CD14-positive monocyte (primary cell): Measurements from ENCODE around the gene SCRN1. TPM values are rescaled to one million over a fixed set of nuclear protein-coding genes. Genes with fewer than 3 reads are reported as not detected.

ENCODE experiments used
- DNase-seq, 3 donors: peaks; one replicate each; pipeline ENCODE4 v3.0.0-alpha.2; 2011 to 2022
- H2AFZ ChIP-seq: 2 replicates; pipeline ENCODE4 v1.6.0; 2012; ENCODE audit warnings: mild to moderate bottlenecking, low read depth, low read length, inconsistent platforms; ENCODE audit not compliant: insufficient read depth, poor library complexity, severe bottlenecking
- H3K27ac ChIP-seq, 2 donors: 1 replicate in 1 of 2; 2 replicates in 1 of 2; pipeline ENCODE4 v1.5.1; 2012 to 2013; ENCODE audit warnings: low read length in 2 of 2, control low read depth in 1 of 2, inconsistent platforms in 1 of 2, low read depth in 1 of 2, mild to moderate bottlenecking in 1 of 2
- H3K27me3 ChIP-seq, 2 donors: one replicate each; pipeline versions ENCODE4 v1.6.0 to v1.6.1; 2011 to 2013; ENCODE audit warnings: low read length in 2 of 2; ENCODE audit not compliant: control insufficient read depth in 2 of 2, insufficient read depth in 2 of 2
- H3K36me3 ChIP-seq, 2 donors: replicated peaks in 1 of 2; 1 replicate in 1 of 2; 2 replicates in 1 of 2; pipeline versions ENCODE4 v1.5.1 to v1.6.1; 2012 to 2013; ENCODE audit warnings: low read length in 2 of 2, control low read depth in 1 of 2, inconsistent platforms in 1 of 2, mild to moderate bottlenecking in 1 of 2; ENCODE audit not compliant: insufficient read depth in 2 of 2, control insufficient read depth in 1 of 2
- H3K4me1 ChIP-seq, 2 donors: 1 replicate in 1 of 2; 2 replicates in 1 of 2; pipeline versions ENCODE4 v1.5.1 to v1.6.1; 2012 to 2013; ENCODE audit warnings: low read length in 2 of 2, control low read depth in 1 of 2, inconsistent platforms in 1 of 2, mild to moderate bottlenecking in 1 of 2, moderate library complexity in 1 of 2; ENCODE audit not compliant: insufficient read depth in 2 of 2, control insufficient read depth in 1 of 2
- H3K4me2 ChIP-seq: replicated peaks from 2 replicates; pipeline ENCODE3; 2012; ENCODE audit warnings: low read length, moderate library complexity, mild to moderate bottlenecking; ENCODE audit not compliant: poor library complexity, severe bottlenecking; ENCODE audit errors: extremely low read depth
- H3K4me3 ChIP-seq, 3 experiments: fragments of 200-600 bp in 1 of 3; sonication (generic) in 1 of 3; replicated peaks in 1 of 3; 1 replicate in 2 of 3; 2 replicates in 1 of 3; pipeline ENCODE4 v1.5.1; 2011 to 2013; ENCODE audit warnings: low read length in 3 of 3, mild to moderate bottlenecking in 3 of 3, control low read depth in 2 of 3, low read depth in 2 of 3, inconsistent platforms in 1 of 3, moderate library complexity in 1 of 3
- H3K79me2 ChIP-seq: 2 replicates; pipeline ENCODE4 v1.6.0; 2012; ENCODE audit warnings: mild to moderate bottlenecking, control low read depth, inconsistent platforms, low read length, moderate library complexity; ENCODE audit not compliant: insufficient read depth
- H3K9ac ChIP-seq: 2 replicates; pipeline ENCODE4 v1.6.0; 2017; ENCODE audit warnings: low read length, mild to moderate bottlenecking; ENCODE audit not compliant: insufficient read depth, poor library complexity, severe bottlenecking
- H3K9me3 ChIP-seq, 2 donors: replicated peaks in 1 of 2; 1 replicate in 1 of 2; 2 replicates in 1 of 2; pipeline versions ENCODE4 v1.5.1 to v1.6.1; 2012 to 2013; ENCODE audit warnings: low read length in 2 of 2, control low read depth in 1 of 2; ENCODE audit not compliant: control insufficient read depth in 1 of 2, insufficient read depth in 1 of 2
- H4K20me1 ChIP-seq: 2 replicates; pipeline ENCODE4 v1.6.0; 2012; ENCODE audit warnings: mild to moderate bottlenecking, low read length, control low read depth, moderate library complexity; ENCODE audit not compliant: insufficient read depth
- H3K27ac Mint-ChIP-seq, 7 donors: one replicate each; pipeline ENCODE4 v1.8.0; 2020; ENCODE audit warnings: mild to moderate bottlenecking in 7 of 7, mixed read lengths in 7 of 7, moderate library complexity in 6 of 7, inconsistent platforms in 2 of 7
- H3K27me3 Mint-ChIP-seq, 3 donors: one replicate each; pipeline ENCODE4 v1.8.0; 2021 to 2022; ENCODE audit warnings: low read depth in 3 of 3, mild to moderate bottlenecking in 3 of 3, mixed read lengths in 3 of 3, moderate library complexity in 3 of 3, inconsistent platforms in 1 of 3
- H3K36me3 Mint-ChIP-seq, 2 donors: one replicate each; pipeline ENCODE4 v1.8.0; 2020; ENCODE audit warnings: mixed read lengths in 2 of 2, inconsistent platforms in 1 of 2, mild to moderate bottlenecking in 1 of 2
- H3K4me1 Mint-ChIP-seq: one replicate; pipeline ENCODE4 v1.8.0; 2020; ENCODE audit warnings: mild to moderate bottlenecking, mixed read lengths
- H3K4me3 Mint-ChIP-seq, 2 donors: one replicate each; pipeline ENCODE4 v1.8.0; 2020; ENCODE audit warnings: mild to moderate bottlenecking in 2 of 2, mixed read lengths in 2 of 2, moderate library complexity in 1 of 2
- H3K9me3 Mint-ChIP-seq, 7 donors: one replicate each; pipeline ENCODE4 v1.8.0; 2020 to 2022; ENCODE audit warnings: mixed read lengths in 7 of 7, mild to moderate bottlenecking in 6 of 7, moderate library complexity in 6 of 7, inconsistent platforms in 2 of 7
- WGBS: methylation state at CpG from one replicate; pipeline ENCODE4 v1.1.5; 2013; ENCODE audit warnings: missing lambda C conversion rate; ENCODE audit not compliant: insufficient coverage; 5-methylcytosine and 5-hydroxymethylcytosine counted together
- intact Hi-C, 2 donors: fragments of 100-400 bp; cut with micrococcal nuclease; formaldehyde crosslinking; loops; one replicate each; pipeline versions ENCODE4 v1.15.0 to v1.15.1; 2023
- polyA plus RNA-seq, 3 donors: library from polyadenylated mRNA; depleted of rRNA in 1 of 3; unstranded in 2 of 3; stranded (reverse) in 1 of 3; fragments of 300-500 nt in 2 of 3; fragments of >200 nt in 1 of 3; fragmentation: Illumina TruSeq in 2 of 3; gene quantifications; 1 replicate in 2 of 3; 2 replicates in 1 of 3; pipeline ENCODE4 v1.2.3, GENCODE V29; 2012 to 2021
- TF ChIP-seq, protein P1 (sequence below): fragments of 200-600 bp; IDR thresholded peaks from one replicate; pipeline ENCODE4 v1.8.0; 2022; ENCODE audit warnings: antibody characterized with exemption, mild to moderate bottlenecking

SCRN1 gene
- polyA plus RNA-seq, 3 donors = 8.4 to 12.1 (median 8.6) TPM

- no CpG with 5 or more reads among the region's 6 CpGs for WGBS
- Histone ChIP-seq H3K4me2 (peak overlapping the region; percentile 70), H3K9ac (no peak overlapping the region), H3K36me3 (no peaks in the 10 kb centered on the region), H3K27ac (peak overlapping the region in 1 of 2 donors; percentile 75), H3K79me2 (peaks cover 33% of the 10 kb centered on the region), H4K20me1 (no peaks in the 10 kb centered on the region), H3K9me3 (no peaks in the 10 kb centered on the region), H3K4me3 (peak overlapping the region; percentile 1 to 65 (median 44)), H2AFZ (peak overlapping the region; percentile 46), H3K27me3 (no peaks in the 10 kb centered on the region), H3K4me1 (peaks cover 18 to 34% of the 10 kb centered on the region in 2 donors)
- Mint-ChIP-seq H3K36me3 (no peaks in the 10 kb centered on the region), H3K27ac (peak overlapping the region in 5 of 7 donors; percentile 6 to 79 (median 58)), H3K9me3 (no peaks in the 10 kb centered on the region), H3K27me3 (no peaks in the 10 kb centered on the region), H3K4me3 (peak overlapping the region; percentile 56 to 84), H3K4me1 (peaks cover 36% of the 10 kb centered on the region)
- peak; percentile 39 to 60 (median 52) for DNase-seq
- TF ChIP-seq, protein P1, sequence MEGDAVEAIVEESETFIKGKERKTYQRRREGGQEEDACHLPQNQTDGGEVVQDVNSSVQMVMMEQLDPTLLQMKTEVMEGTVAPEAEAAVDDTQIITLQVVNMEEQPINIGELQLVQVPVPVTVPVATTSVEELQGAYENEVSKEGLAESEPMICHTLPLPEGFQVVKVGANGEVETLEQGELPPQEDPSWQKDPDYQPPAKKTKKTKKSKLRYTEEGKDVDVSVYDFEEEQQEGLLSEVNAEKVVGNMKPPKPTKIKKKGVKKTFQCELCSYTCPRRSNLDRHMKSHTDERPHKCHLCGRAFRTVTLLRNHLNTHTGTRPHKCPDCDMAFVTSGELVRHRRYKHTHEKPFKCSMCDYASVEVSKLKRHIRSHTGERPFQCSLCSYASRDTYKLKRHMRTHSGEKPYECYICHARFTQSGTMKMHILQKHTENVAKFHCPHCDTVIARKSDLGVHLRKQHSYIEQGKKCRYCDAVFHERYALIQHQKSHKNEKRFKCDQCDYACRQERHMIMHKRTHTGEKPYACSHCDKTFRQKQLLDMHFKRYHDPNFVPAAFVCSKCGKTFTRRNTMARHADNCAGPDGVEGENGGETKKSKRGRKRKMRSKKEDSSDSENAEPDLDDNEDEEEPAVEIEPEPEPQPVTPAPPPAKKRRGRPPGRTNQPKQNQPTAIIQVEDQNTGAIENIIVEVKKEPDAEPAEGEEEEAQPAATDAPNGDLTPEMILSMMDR = no peak
- intact Hi-C loops = no loop called here
Measured at GRCh38 chr7:29976673-29977415, 12.8 kb downstream of the SCRN1 start.

GRCh38 chr7:29976266-29976665 is 13.3 kb downstream of the SCRN1 start:
- 0% methylated on average over 1 of the region's 4 CpGs for WGBS

More at GRCh38 chr7:29976266-29976665, 13.3 kb downstream of the SCRN1 start:
- Histone ChIP-seq H3K4me3 (peak overlapping the region in 1 of 3 experiments; percentile 65), H3K27ac (peak overlapping the region in 1 of 2 donors; percentile 75), H3K4me2 (peak overlapping the region; percentile 70), H3K79me2 (peaks cover 29% of the 10 kb centered on the region), H3K4me1 (peaks cover 18 to 34% of the 10 kb centered on the region in 2 donors), H3K9me3 (no peaks in the 10 kb centered on the region), H3K9ac (no peak overlapping the region), H3K36me3 (no peaks in the 10 kb centered on the region), H3K27me3 (no peaks in the 10 kb centered on the region), H2AFZ (peak overlapping the region; percentile 46), H4K20me1 (no peaks in the 10 kb centered on the region)
- TF ChIP-seq, protein P1 = no peak
- Mint-ChIP-seq H3K4me1 (peaks cover 36% of the 10 kb centered on the region), H3K36me3 (no peaks in the 10 kb centered on the region), H3K9me3 (no peaks in the 10 kb centered on the region), H3K27ac (peak overlapping the region in 1 of 7 donors; percentile 24), H3K4me3 (peak overlapping the region in 1 of 2 donors; percentile 27), H3K27me3 (no peaks in the 10 kb centered on the region)
- DNase-seq = peak in 1 of 3 donors; percentile 11
- intact Hi-C loops = no loop called here
